Activated naive CD8-positive, alpha-beta T cell treated with anti-CD3 and anti-CD28 coated beads for 36 hours (primary cell): ENCODE measurements around the gene TNFRSF11A. TPM values are rescaled to one million over a fixed set of nuclear protein-coding genes. Genes with fewer than 3 reads are reported as not detected.

ENCODE experiments used
- DNase-seq: peaks from one replicate; pipeline ENCODE4 v3.0.0; 2021
- H3K27ac Mint-ChIP-seq: one replicate; pipeline ENCODE4 v1.8.0; 2022; ENCODE audit warnings: mild to moderate bottlenecking, moderate library complexity, mixed read lengths
- H3K27me3 Mint-ChIP-seq: one replicate; pipeline ENCODE4 v1.8.0; 2022; ENCODE audit warnings: mild to moderate bottlenecking, mixed read lengths
- H3K36me3 Mint-ChIP-seq: one replicate; pipeline ENCODE4 v1.8.0; 2021; ENCODE audit warnings: mild to moderate bottlenecking, mixed read lengths
- H3K4me1 Mint-ChIP-seq: one replicate; pipeline ENCODE4 v1.8.0; 2021; ENCODE audit warnings: mixed read lengths
- H3K4me3 Mint-ChIP-seq: one replicate; pipeline ENCODE4 v1.8.0; 2022; ENCODE audit warnings: mild to moderate bottlenecking, moderate library complexity, mixed read lengths
- H3K9me3 Mint-ChIP-seq: one replicate; pipeline ENCODE4 v1.8.0; 2022; ENCODE audit warnings: mixed read lengths
- total RNA-seq, 2 experiments: library from RNA; stranded (reverse); gene quantifications; one replicate each; pipeline ENCODE4 v1.2.3, GENCODE V29; 2021

The TNFRSF11A gene
- total RNA-seq, 2 experiments from 2014 or later, result 2.4 to 2.7 TPM

GRCh38 chr18:62377131-62377807 lies 52.2 kb downstream of the TNFRSF11A start:
- no peak overlapping the region for H3K27ac Mint-ChIP-seq
- H3K4me1 Mint-ChIP-seq, result peaks cover 14% of the 10 kb centered on the region
- no peaks in the 10 kb centered on the region for H3K36me3 Mint-ChIP-seq
- no peaks in the 10 kb centered on the region for H3K9me3 Mint-ChIP-seq
- no peak for DNase-seq
- no peaks in the 10 kb centered on the region for H3K27me3 Mint-ChIP-seq
- no peak overlapping the region for H3K4me3 Mint-ChIP-seq

GRCh38 chr18:62379051-62379450 lies 53.9 kb downstream of the TNFRSF11A start:
- H3K9me3 Mint-ChIP-seq, result peaks cover 3% of the 10 kb centered on the region
- H3K27me3 Mint-ChIP-seq, result no peaks in the 10 kb centered on the region
- peaks cover 12% of the 10 kb centered on the region for H3K4me1 Mint-ChIP-seq
- H3K36me3 Mint-ChIP-seq, result peaks cover 3% of the 10 kb centered on the region
- no peak for DNase-seq
- no peak overlapping the region for H3K27ac Mint-ChIP-seq
- H3K4me3 Mint-ChIP-seq, result no peak overlapping the region

DNA sequence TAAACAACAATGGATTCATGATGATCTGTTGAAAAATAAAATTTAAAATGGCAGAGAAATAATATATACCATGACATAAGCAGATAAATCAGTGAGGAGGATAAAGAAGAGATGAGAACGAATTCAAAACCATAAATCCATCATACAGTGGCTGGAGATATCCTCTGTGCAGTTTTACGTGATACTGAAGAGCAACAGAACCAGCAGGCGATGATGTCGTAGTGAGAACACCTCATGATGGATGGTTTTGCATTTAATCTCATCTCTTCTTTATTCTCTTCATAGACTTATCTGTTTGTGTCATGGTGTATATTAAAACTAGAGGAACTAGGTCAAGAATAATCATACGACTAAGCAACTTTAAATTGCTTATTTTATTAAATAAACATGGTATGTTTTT lies 56.3 kb downstream of the TNFRSF11A start:
- peaks cover 3% of the 10 kb centered on the region for H3K9me3 Mint-ChIP-seq
- no peaks in the 10 kb centered on the region for H3K27me3 Mint-ChIP-seq
- H3K27ac Mint-ChIP-seq, result no peak overlapping the region
- peaks cover 3% of the 10 kb centered on the region for H3K4me1 Mint-ChIP-seq
- H3K36me3 Mint-ChIP-seq, result peaks cover 3% of the 10 kb centered on the region
- H3K4me3 Mint-ChIP-seq, result no peak overlapping the region
- DNase-seq, result no peak

GRCh38 chr18:62384068-62384467 lies 59.0 kb downstream of the TNFRSF11A start:
- peaks cover 3% of the 10 kb centered on the region for H3K9me3 Mint-ChIP-seq
- peaks cover 3% of the 10 kb centered on the region for H3K36me3 Mint-ChIP-seq
- H3K4me3 Mint-ChIP-seq, result no peak overlapping the region
- H3K27me3 Mint-ChIP-seq, result peaks cover 6% of the 10 kb centered on the region
- no peak overlapping the region for H3K27ac Mint-ChIP-seq
- no peak for DNase-seq
- no peaks in the 10 kb centered on the region for H3K4me1 Mint-ChIP-seq

DNA sequence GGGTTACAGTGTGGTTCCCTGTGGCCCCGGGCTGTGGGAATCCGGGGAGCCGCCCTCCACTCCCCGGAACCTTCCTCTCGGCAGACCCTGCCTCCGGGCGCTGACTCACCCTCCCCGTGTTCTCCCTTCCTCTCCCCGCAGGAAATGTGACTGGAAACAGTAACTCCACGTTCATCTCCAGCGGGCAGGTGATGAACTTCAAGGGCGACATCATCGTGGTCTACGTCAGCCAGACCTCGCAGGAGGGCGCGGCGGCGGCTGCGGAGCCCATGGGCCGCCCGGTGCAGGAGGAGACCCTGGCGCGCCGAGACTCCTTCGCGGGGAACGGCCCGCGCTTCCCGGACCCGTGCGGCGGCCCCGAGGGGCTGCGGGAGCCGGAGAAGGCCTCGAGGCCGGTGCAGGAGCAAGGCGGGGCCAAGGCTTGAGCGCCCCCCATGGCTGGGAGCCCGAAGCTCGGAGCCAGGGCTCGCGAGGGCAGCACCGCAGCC lies 59.5 kb downstream of the TNFRSF11A start:
- Mint-ChIP-seq H3K27ac (no peak overlapping the region), H3K9me3 (peaks cover 3% of the 10 kb centered on the region), H3K36me3 (peaks cover 3% of the 10 kb centered on the region), H3K4me3 (no peak overlapping the region), H3K4me1 (no peaks in the 10 kb centered on the region), H3K27me3 (peaks cover 6% of the 10 kb centered on the region)
- DNase-seq, result no peak

GRCh38 chr18:62386091-62386490 lies 61.0 kb downstream of the TNFRSF11A start:
- no peak for DNase-seq
- Mint-ChIP-seq H3K9me3 (peaks cover 3% of the 10 kb centered on the region), H3K4me1 (no peaks in the 10 kb centered on the region), H3K4me3 (no peak overlapping the region), H3K36me3 (peaks cover 3% of the 10 kb centered on the region), H3K27me3 (peaks cover 6% of the 10 kb centered on the region), H3K27ac (no peak overlapping the region)

GRCh38 chr18:62386601-62387000 lies 61.5 kb downstream of the TNFRSF11A start:
- Mint-ChIP-seq H3K36me3 (peaks cover 3% of the 10 kb centered on the region), H3K27me3 (peaks cover 6% of the 10 kb centered on the region), H3K4me1 (no peaks in the 10 kb centered on the region), H3K27ac (no peak overlapping the region), H3K9me3 (peaks cover 3% of the 10 kb centered on the region), H3K4me3 (no peak overlapping the region)
- DNase-seq, result no peak

DNA sequence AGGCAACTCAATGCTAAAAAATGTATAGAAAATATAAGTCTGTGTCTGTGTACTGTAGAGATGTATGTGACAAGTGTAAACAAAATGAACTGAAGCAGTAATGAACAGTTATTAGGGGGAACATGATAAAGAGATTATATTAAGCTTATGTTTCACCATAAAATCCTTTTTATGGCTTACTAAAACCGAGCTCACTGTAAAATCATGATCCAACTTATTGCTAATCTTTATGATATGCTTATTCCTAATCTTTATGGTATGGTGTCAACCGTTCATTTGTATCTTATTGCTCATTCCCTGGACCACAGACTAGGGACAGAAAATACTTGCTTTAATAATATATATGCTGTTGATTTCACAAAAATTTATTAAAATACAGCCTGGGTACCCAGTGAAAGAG lies 62.1 kb downstream of the TNFRSF11A start:
- Mint-ChIP-seq H3K27ac (no peak overlapping the region), H3K9me3 (peaks cover 3% of the 10 kb centered on the region), H3K4me1 (no peaks in the 10 kb centered on the region), H3K27me3 (peaks cover 6% of the 10 kb centered on the region), H3K36me3 (peaks cover 3% of the 10 kb centered on the region), H3K4me3 (no peak overlapping the region)
- DNase-seq, result no peak

GRCh38 chr18:62388855-62389760 lies 64.0 kb downstream of the TNFRSF11A start:
- Mint-ChIP-seq H3K9me3 (no peaks in the 10 kb centered on the region), H3K36me3 (no peaks in the 10 kb centered on the region), H3K27ac (no peak overlapping the region), H3K27me3 (peaks cover 6% of the 10 kb centered on the region), H3K4me1 (no peaks in the 10 kb centered on the region), H3K4me3 (no peak overlapping the region)
- no peak for DNase-seq

DNA sequence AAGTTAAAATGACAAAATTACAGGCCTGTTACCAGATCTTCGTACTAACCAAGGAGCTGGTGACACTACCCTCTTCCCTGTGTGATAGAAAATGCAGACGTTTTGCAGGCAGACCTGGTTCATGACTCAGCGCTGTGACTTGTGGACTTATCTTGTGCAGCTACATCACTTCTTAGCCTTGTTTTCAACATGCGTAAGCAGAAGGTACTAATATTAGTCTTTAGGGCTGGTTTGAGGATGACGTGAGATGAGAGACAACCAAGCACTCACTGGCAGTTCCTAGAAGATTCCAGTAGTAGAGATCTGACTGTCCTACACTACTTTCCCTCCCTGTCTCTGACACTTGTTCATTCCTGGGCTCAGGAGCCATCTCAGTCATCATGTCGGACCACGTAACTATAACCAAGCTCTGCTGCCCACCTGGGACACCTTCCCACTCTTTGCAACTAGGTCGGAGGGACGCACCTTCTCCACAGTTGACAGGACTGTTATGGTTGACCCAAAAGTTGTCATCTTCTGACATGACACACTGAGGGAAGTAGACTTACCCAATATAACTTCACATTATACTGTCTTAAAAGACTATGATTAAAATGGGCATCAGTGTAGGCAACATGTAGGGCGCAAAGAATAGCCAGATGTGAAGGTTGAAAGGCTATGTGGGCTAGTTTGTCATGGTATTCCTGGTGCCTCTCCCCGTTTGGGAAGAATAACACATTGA lies 64.8 kb downstream of the TNFRSF11A start:
- no peak overlapping the region for H3K27ac Mint-ChIP-seq
- H3K9me3 Mint-ChIP-seq, result no peaks in the 10 kb centered on the region
- H3K4me1 Mint-ChIP-seq, result no peaks in the 10 kb centered on the region
- H3K36me3 Mint-ChIP-seq, result no peaks in the 10 kb centered on the region
- DNase-seq, result no peak
- H3K4me3 Mint-ChIP-seq, result no peak overlapping the region
- peaks cover 6% of the 10 kb centered on the region for H3K27me3 Mint-ChIP-seq

GRCh38 chr18:62394006-62394763 lies 69.1 kb downstream of the TNFRSF11A start:
- no peaks in the 10 kb centered on the region for H3K36me3 Mint-ChIP-seq
- no peaks in the 10 kb centered on the region for H3K4me1 Mint-ChIP-seq
- H3K4me3 Mint-ChIP-seq, result no peak overlapping the region
- H3K27me3 Mint-ChIP-seq, result no peaks in the 10 kb centered on the region
- H3K9me3 Mint-ChIP-seq, result no peaks in the 10 kb centered on the region
- no peak overlapping the region for H3K27ac Mint-ChIP-seq
- no peak for DNase-seq

DNA sequence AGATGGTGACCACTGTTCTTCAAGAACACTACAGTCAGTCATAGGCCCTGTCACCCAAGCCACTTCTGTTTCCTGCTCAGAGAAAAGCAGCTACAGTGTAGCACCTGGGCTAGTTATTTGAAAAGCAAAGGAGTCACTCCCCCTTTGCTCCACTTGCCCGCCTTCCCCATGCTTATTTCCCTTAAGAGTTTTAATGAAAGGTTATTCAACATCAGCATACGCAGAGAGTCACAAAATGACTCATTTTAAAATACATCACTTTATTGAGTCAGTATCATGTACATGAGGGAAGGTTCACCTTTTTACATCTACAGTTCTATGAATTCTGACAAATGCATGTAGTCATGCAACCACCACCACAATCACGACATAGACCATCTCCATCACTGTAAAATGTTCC lies 71.3 kb downstream of the TNFRSF11A start:
- no peak for DNase-seq
- Mint-ChIP-seq H3K9me3 (no peaks in the 10 kb centered on the region), H3K4me3 (no peak overlapping the region), H3K36me3 (no peaks in the 10 kb centered on the region), H3K27ac (no peak overlapping the region), H3K4me1 (peaks cover 4% of the 10 kb centered on the region), H3K27me3 (no peaks in the 10 kb centered on the region)

DNA sequence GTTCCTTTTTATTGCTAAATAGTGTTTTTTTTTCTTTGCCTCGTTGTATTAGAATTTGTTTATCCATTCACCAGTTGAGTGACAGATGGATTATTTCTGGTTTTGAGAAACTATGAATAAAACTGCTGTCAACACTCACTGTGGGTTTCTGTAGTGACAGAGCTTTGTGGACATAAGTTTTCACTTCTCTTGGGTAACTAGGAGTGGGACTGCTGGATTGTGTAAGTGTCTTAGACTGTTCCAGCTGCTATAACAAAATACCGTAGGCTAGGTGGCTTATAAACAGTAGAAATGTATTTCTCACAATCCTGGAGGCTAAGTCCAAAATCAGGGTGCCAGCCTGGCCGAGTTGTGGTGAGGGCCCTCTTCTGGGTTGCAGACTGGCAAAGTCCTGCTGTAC lies 71.9 kb downstream of the TNFRSF11A start:
- no peak for DNase-seq
- Mint-ChIP-seq H3K9me3 (no peaks in the 10 kb centered on the region), H3K36me3 (no peaks in the 10 kb centered on the region), H3K4me1 (peaks cover 4% of the 10 kb centered on the region), H3K27me3 (no peaks in the 10 kb centered on the region), H3K27ac (no peak overlapping the region), H3K4me3 (no peak overlapping the region)

DNA sequence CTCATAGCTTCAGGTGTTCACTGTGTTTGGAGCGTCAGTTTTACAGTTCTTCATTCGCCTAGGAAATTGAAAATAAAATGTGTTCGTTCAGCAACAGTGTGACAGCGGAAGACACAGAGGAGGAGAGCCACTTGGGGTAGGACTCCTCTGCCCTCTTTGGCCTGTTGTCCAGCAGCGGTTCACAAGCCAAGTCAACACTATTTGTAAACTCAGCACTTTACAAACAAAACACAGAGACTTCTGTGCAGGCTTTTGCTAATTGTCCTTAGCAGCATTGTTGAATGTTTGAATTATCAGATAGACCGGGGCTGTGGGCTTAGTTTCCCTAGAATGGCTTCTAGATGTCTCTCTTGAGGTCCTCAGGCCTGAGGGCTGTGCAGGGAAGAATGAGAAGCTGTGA lies 73.2 kb downstream of the TNFRSF11A start:
- no peak for DNase-seq
- no peak overlapping the region for H3K4me3 Mint-ChIP-seq
- H3K27me3 Mint-ChIP-seq, result no peaks in the 10 kb centered on the region
- no peak overlapping the region for H3K27ac Mint-ChIP-seq
- no peaks in the 10 kb centered on the region for H3K36me3 Mint-ChIP-seq
- no peaks in the 10 kb centered on the region for H3K9me3 Mint-ChIP-seq
- H3K4me1 Mint-ChIP-seq, result peaks cover 4% of the 10 kb centered on the region
